H1 (cell line): ENCODE data around the gene CLCA1. TPM values are rescaled to one million over a fixed set of nuclear protein-coding genes. Genes with fewer than 3 reads are reported as not detected.

Experiments used
- CTCF ChIA-PET: fragments of 300-600 bp; sonication (Branson Sonifier 250); formaldehyde crosslinking; loops from one replicate; lab custom pipeline; 2021; ENCODE audit not compliant: partially characterized antibody; lab: Charles Lee
- POLR2A ChIA-PET: fragments of 300-600 bp; sonication (Branson Sonifier 250); formaldehyde crosslinking; loops from one replicate; lab custom pipeline; 2021; ENCODE audit warnings: inconsistent platforms; ENCODE audit not compliant: partially characterized antibody; lab: Charles Lee
- DNase-seq, 2 experiments: peaks; one replicate each; pipeline versions ENCODE4 v3.0.0 to v3.0.0-alpha.2; 2010 to 2022; ENCODE audit warnings: low spot score in 2 of 2, low read depth in 1 of 2, mixed read lengths in 1 of 2
- FAIRE-seq: peaks from 2 replicates; lab custom pipeline; 2011; peaks lifted over from hg19 to GRCh38; lab: Jason Lieb, UNC
- H2AFZ ChIP-seq: 2 replicates; pipeline ENCODE4 v1.8.1; 2012; ENCODE audit warnings: low read length, inconsistent platforms
- H2AK5ac ChIP-seq: 2 replicates; pipeline ENCODE4 v1.6.1; 2013; ENCODE audit warnings: low read depth, low read length
- H2BK120ac ChIP-seq: replicated peaks from 2 replicates; pipeline ENCODE3; 2013; ENCODE audit warnings: low read depth, low read length, inconsistent platforms
- H2BK12ac ChIP-seq: 2 replicates; pipeline ENCODE4 v1.6.1; 2013; ENCODE audit warnings: low read depth, low read length
- H2BK15ac ChIP-seq: 2 replicates; pipeline ENCODE4 v1.6.1; 2013; ENCODE audit warnings: low read length
- H2BK20ac ChIP-seq: 2 replicates; pipeline ENCODE4 v1.6.1; 2013; ENCODE audit warnings: low read length
- H2BK5ac ChIP-seq: 2 replicates; pipeline ENCODE4 v1.6.1; 2013; ENCODE audit warnings: low read depth, low read length
- H3K14ac ChIP-seq: 2 replicates; pipeline ENCODE4 v1.6.1; 2013; ENCODE audit warnings: inconsistent platforms; ENCODE audit not compliant: insufficient read length
- H3K18ac ChIP-seq: 2 replicates; pipeline ENCODE4 v1.6.1; 2013; ENCODE audit warnings: low read length; ENCODE audit errors: extremely low read depth
- H3K23ac ChIP-seq: 2 replicates; pipeline ENCODE4 v1.6.1; 2013; ENCODE audit warnings: inconsistent platforms; ENCODE audit not compliant: insufficient read length
- H3K23me2 ChIP-seq: 2 replicates; pipeline ENCODE4 v1.6.1; 2013; ENCODE audit warnings: low read depth, low read length
- H3K27ac ChIP-seq: 2 replicates; pipeline ENCODE4 v1.6.1; 2011; ENCODE audit warnings: low read depth, low read length, inconsistent platforms
- H3K27me3 ChIP-seq, 4 experiments: replicated peaks in 1 of 4; 1 replicate in 1 of 4; 2 replicates in 3 of 4; pipeline versions ENCODE4 v1.6.1 to v1.8.1; 2011 to 2013; ENCODE audit warnings: low read length in 3 of 4, mild to moderate bottlenecking in 3 of 4, inconsistent platforms in 2 of 4, mixed read lengths in 2 of 4, moderate library complexity in 1 of 4; ENCODE audit not compliant: control insufficient read depth in 3 of 4, insufficient read depth in 3 of 4; ENCODE audit errors: extremely low read depth in 1 of 4
- H3K36me3 ChIP-seq, 4 experiments: 2 replicates each; pipeline versions ENCODE4 v1.6.1 to v1.8.1; 2011 to 2013; ENCODE audit warnings: mild to moderate bottlenecking in 4 of 4, low read length in 3 of 4, moderate library complexity in 2 of 4, control low read depth in 1 of 4, inconsistent platforms in 1 of 4; ENCODE audit not compliant: insufficient read depth in 4 of 4, control insufficient read depth in 2 of 4
- H3K4ac ChIP-seq: replicated peaks from 2 replicates; pipeline ENCODE3; 2013; ENCODE audit warnings: low read length, low read depth, mixed read lengths, inconsistent platforms; ENCODE audit not compliant: insufficient read length
- H3K4me1 ChIP-seq, 4 experiments: replicated peaks in 1 of 4; 1 replicate in 1 of 4; 2 replicates in 3 of 4; pipeline versions ENCODE4 v1.6.1 to v1.8.1; 2011 to 2013; ENCODE audit warnings: low read length in 3 of 4, inconsistent platforms in 2 of 4, mixed read lengths in 1 of 4; ENCODE audit not compliant: insufficient read depth in 4 of 4, control insufficient read depth in 3 of 4
- H3K4me2 ChIP-seq, 2 experiments: 2 replicates each; pipeline versions ENCODE4 v1.6.1 to v1.8.1; 2011 to 2013; ENCODE audit warnings: low read depth in 2 of 2, low read length in 2 of 2, control low read depth in 1 of 2, inconsistent platforms in 1 of 2, mild to moderate bottlenecking in 1 of 2; ENCODE audit not compliant: insufficient read depth in 1 of 2
- H3K4me3 ChIP-seq, 4 experiments: fragments of 200-600, 300-600 bp in 1 of 4; sonication (generic), shearing (Covaris generic), sonication (Bioruptor Twin) in 1 of 4; 2 replicates each; pipeline versions ENCODE4 v1.5.1 to v1.8.1; 2011 to 2016; ENCODE audit warnings: low read length in 4 of 4, low read depth in 3 of 4, control low read depth in 2 of 4, inconsistent platforms in 2 of 4, mild to moderate bottlenecking in 2 of 4, mixed read lengths in 1 of 4, moderate library complexity in 1 of 4; ENCODE audit not compliant: insufficient read depth in 2 of 4; ENCODE audit errors: extremely low read depth in 1 of 4
- H3K56ac ChIP-seq: replicated peaks from 2 replicates; pipeline ENCODE3; 2013; ENCODE audit warnings: low read depth, mild to moderate bottlenecking, mixed read lengths, low read length, inconsistent platforms; ENCODE audit not compliant: insufficient read length
- H3K79me1 ChIP-seq: 2 replicates; pipeline ENCODE4 v1.6.1; 2013; ENCODE audit warnings: low read depth, low read length, control low read depth
- H3K79me2 ChIP-seq, 2 experiments: 2 replicates each; pipeline versions ENCODE4 v1.6.1 to v1.8.1; 2012 to 2013; ENCODE audit warnings: low read length in 2 of 2, mild to moderate bottlenecking in 2 of 2, inconsistent platforms in 1 of 2; ENCODE audit not compliant: insufficient read depth in 2 of 2, control insufficient read depth in 1 of 2
- H3K9ac ChIP-seq, 4 experiments: replicated peaks in 1 of 4; 1 replicate in 1 of 4; 2 replicates in 3 of 4; pipeline versions ENCODE4 v1.6.1 to v1.8.1; 2011 to 2013; ENCODE audit warnings: low read depth in 3 of 4, low read length in 3 of 4, control low read depth in 2 of 4, mild to moderate bottlenecking in 2 of 4, moderate library complexity in 2 of 4, inconsistent platforms in 1 of 4; ENCODE audit errors: extremely low read depth in 1 of 4
- H3K9me3 ChIP-seq, 2 experiments: 2 replicates each; pipeline versions ENCODE4 v1.6.1 to v1.8.1; 2012 to 2013; ENCODE audit warnings: mild to moderate bottlenecking in 2 of 2, moderate library complexity in 2 of 2, control low read depth in 1 of 2, inconsistent platforms in 1 of 2, low read depth in 1 of 2, low read length in 1 of 2, mixed read lengths in 1 of 2; ENCODE audit not compliant: insufficient read depth in 2 of 2
- H4K20me1 ChIP-seq, 2 experiments: replicated peaks in 1 of 2; 2 replicates each; pipeline versions ENCODE3 to v1.8.1; 2011 to 2013; ENCODE audit warnings: inconsistent platforms in 2 of 2, low read length in 2 of 2, mild to moderate bottlenecking in 1 of 2; ENCODE audit not compliant: insufficient read depth in 2 of 2, control insufficient read depth in 1 of 2
- H4K5ac ChIP-seq: 2 replicates; pipeline ENCODE4 v1.6.1; 2013; ENCODE audit warnings: low read length, low read depth, mixed read lengths, inconsistent platforms; ENCODE audit not compliant: insufficient read length
- H4K8ac ChIP-seq: 2 replicates; pipeline ENCODE4 v1.8.0; 2013; ENCODE audit warnings: mild to moderate bottlenecking, moderate library complexity, low read length, inconsistent platforms; ENCODE audit not compliant: insufficient read depth; ENCODE audit errors: extremely low read depth
- H4K91ac ChIP-seq: replicated peaks from 2 replicates; pipeline ENCODE3; 2013; ENCODE audit warnings: low read length, mixed read lengths, inconsistent platforms; ENCODE audit not compliant: insufficient read length
- CEBPB ChIP-seq: IDR thresholded peaks from 2 replicates; pipeline ENCODE4 v1.6.1; 2012; ENCODE audit warnings: low read depth, low read length
- EGR1 ChIP-seq: IDR thresholded peaks from 2 replicates; pipeline ENCODE4 v1.6.1; 2011; ENCODE audit warnings: low read depth, low read length, borderline replicate concordance
- FOSL1 ChIP-seq: IDR thresholded peaks from 2 replicates; pipeline ENCODE4 v1.6.1; 2011; ENCODE audit warnings: mild to moderate bottlenecking, low read depth, low read length, moderate library complexity; ENCODE audit not compliant: insufficient read depth
- KDM1A ChIP-seq: fragments of 200-600, 300-600 bp; sonication (generic); IDR thresholded peaks from 2 replicates; pipeline ENCODE4 v1.7.1; 2016; ENCODE audit warnings: mild to moderate bottlenecking, low read length, borderline replicate concordance
- KDM4A ChIP-seq: IDR thresholded peaks from one replicate; pipeline ENCODE4 v1.7.1; 2012; ENCODE audit warnings: low read depth, mild to moderate bottlenecking, moderate library complexity, low read length, inconsistent platforms; ENCODE audit not compliant: severe bottlenecking
- POLR2AphosphoS5 ChIP-seq: IDR thresholded peaks from 2 replicates; pipeline ENCODE4 v1.6.1; 2011; ENCODE audit warnings: low read depth, low read length
- RAD21 ChIP-seq, 2 experiments: IDR thresholded peaks in 1 of 2; conservative IDR thresholded peaks in 1 of 2; 2 replicates each; pipeline ENCODE4 v1.6.1; 2011; ENCODE audit warnings: low read depth in 2 of 2, low read length in 2 of 2, improper control_type of control experiment in 1 of 2, inconsistent platforms in 1 of 2, mild to moderate bottlenecking in 1 of 2, moderate library complexity in 1 of 2
- RBBP5 ChIP-seq: IDR thresholded peaks from 2 replicates; pipeline ENCODE4 v1.7.1; 2012; ENCODE audit warnings: low read depth, mild to moderate bottlenecking, inconsistent platforms, low read length, moderate library complexity, borderline replicate concordance
- RNF2 ChIP-seq: fragments of 200-900, 300-1000 bp; sonication (generic); IDR thresholded peaks from 2 replicates; pipeline ENCODE4 v1.7.1; 2016; ENCODE audit warnings: borderline replicate concordance, low read depth, mild to moderate bottlenecking, antibody characterized with exemption, low read length; ENCODE audit not compliant: poor library complexity, severe bottlenecking; ENCODE audit errors: missing control alignments
- ZNF274 ChIP-seq: IDR thresholded peaks from 2 replicates; pipeline ENCODE4 v1.7.0; 2012; ENCODE audit warnings: low read length, borderline replicate concordance; ENCODE audit errors: extremely low read depth
- WGBS, 2 experiments: shearing (Covaris generic) in 1 of 2; methylation state at CpG; one replicate each; pipeline versions ENCODE4 v1.1.6 to v1.1.7; 2013 to 2015; ENCODE audit warnings: low lambda C conversion rate in 2 of 2, mixed read lengths in 2 of 2, inconsistent platforms in 1 of 2, low coverage in 1 of 2, missing lambda C conversion rate in 1 of 2; ENCODE audit not compliant: insufficient replicate concordance in 2 of 2, insufficient coverage in 1 of 2, insufficient read length in 1 of 2; ENCODE audit errors: extremely low coverage in 1 of 2, missing lambda C conversion rate in 1 of 2; 5-methylcytosine and 5-hydroxymethylcytosine counted together
- polyA plus RNA-seq, 7 experiments: library from polyadenylated mRNA; depleted of rRNA in 3 of 7; stranded (reverse) in 5 of 7; unstranded in 2 of 7; fragments of >200 nt in 5 of 7; fragments of 200-250 nt in 2 of 7; gene quantifications; 1 replicate in 5 of 7; 2 replicates in 1 of 7; 4 replicates in 1 of 7; pipeline versions ENCODE4 v1.2.1 to v1.2.3, GENCODE V29; 2011 to 2013; ENCODE audit warnings: missing spikeins in 2 of 7, mixed read lengths in 2 of 7
- total RNA-seq: library from RNA; stranded (reverse); fragmentation: NEBNext Ultra II Directional; extraction: Animal tissue kit (Norgen Biotek cat#: 25700); gene quantifications from 2 replicates; pipeline ENCODE4 v1.2.1, GENCODE V29; 2021
- TF ChIP-seq, protein P1 (sequence below), 3 experiments: IDR thresholded peaks; 1 replicate in 2 of 3; 2 replicates in 1 of 3; pipeline versions ENCODE4 v1.5.1 to v1.6.1; 2011; ENCODE audit warnings: low read length in 3 of 3, mild to moderate bottlenecking in 3 of 3, inconsistent platforms in 2 of 3, low read depth in 1 of 3, moderate library complexity in 1 of 3; ENCODE audit not compliant: insufficient read depth in 1 of 3; ENCODE audit errors: control extremely low read depth in 1 of 3

Gene CLCA1
- total and polyA plus RNA-seq, 2 of the 8 experiments (the other 6 are each of a cell fraction or from before 2014, with no cell fraction given): not detected

DNA sequence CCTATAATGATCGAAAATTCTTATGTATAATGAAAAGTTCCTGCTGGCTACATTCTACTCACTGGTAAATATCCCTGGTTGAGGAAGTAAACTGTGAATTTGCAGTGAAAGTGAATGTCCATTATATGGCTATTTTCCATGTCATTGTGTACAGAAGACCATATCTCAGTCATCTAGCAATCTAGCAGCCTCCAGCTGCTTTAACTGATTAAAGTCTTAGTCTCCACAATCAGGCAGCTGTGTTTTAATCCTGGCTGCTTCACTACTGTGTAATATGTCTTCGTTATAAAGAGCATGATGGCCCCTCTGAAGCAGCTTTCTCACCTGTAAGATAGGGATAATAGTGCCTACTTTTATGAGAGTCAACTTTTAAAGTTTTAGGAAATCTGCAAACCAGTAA, 33.4 kb upstream of the CLCA1 start:
- Histone ChIP-seq H3K9ac (no peak overlapping the region), H3K4me3 (no peak overlapping the region), H2BK5ac (no peak overlapping the region), H3K4me1 (no peaks in the 10 kb centered on the region), H3K23ac (no peak overlapping the region), H3K27me3 (no peaks in the 10 kb centered on the region), H4K20me1 (no peaks in the 10 kb centered on the region), H3K9me3 (no peaks in the 10 kb centered on the region), H2AFZ (no peak overlapping the region), H3K56ac (no peak overlapping the region), H4K8ac (no peak overlapping the region), H3K36me3 (no peaks in the 10 kb centered on the region), H2BK15ac (no peak overlapping the region), H2BK12ac (no peak overlapping the region), H3K4me2 (no peak overlapping the region), H3K4ac (no peak overlapping the region), H4K91ac (no peak overlapping the region), H3K79me2 (no peaks in the 10 kb centered on the region), H3K14ac (no peak overlapping the region), H3K27ac (no peak overlapping the region), H2BK20ac (no peak overlapping the region), H3K23me2 (peaks cover 2% of the 10 kb centered on the region; the same call in 1 of the 2 replicates), H3K79me1 (no peaks in the 10 kb centered on the region), H4K5ac (no peak overlapping the region), H3K18ac (no peak overlapping the region), H2AK5ac (no peak overlapping the region), H2BK120ac (no peak overlapping the region)
- FAIRE-seq (no peak), DNase-seq (no peak)
- CTCF ChIA-PET: interaction anchor here (1.0 to 2.4 kb wide), 3 partner anchors 9 to 16 kb away, joined by 3 to 7 read pairs (median 7); no protein-coding TSS in a partner anchor
- POLR2A ChIA-PET: no interaction called here
- WGBS, 2 experiments: 96% methylated on average over 2 of the region's 2 CpGs; no CpG with 5 or more reads in 1 of the 2 experiments
- TF ChIP-seq RBBP5: no peak
- TF ChIP-seq KDM1A: no peak
- TF ChIP-seq KDM4A: no peak
- TF ChIP-seq RAD21 (IDR thresholded peaks at IDR 0.05 in 1 of 2, conservative IDR thresholded peaks at IDR 0.05 in 1 of 2; ENCODE audit: low read depth in 2 of 2, low read length in 2 of 2): no peak
- TF ChIP-seq EGR1: no peak
- no peak for TF ChIP-seq ZNF274
- TF ChIP-seq, protein P1, sequence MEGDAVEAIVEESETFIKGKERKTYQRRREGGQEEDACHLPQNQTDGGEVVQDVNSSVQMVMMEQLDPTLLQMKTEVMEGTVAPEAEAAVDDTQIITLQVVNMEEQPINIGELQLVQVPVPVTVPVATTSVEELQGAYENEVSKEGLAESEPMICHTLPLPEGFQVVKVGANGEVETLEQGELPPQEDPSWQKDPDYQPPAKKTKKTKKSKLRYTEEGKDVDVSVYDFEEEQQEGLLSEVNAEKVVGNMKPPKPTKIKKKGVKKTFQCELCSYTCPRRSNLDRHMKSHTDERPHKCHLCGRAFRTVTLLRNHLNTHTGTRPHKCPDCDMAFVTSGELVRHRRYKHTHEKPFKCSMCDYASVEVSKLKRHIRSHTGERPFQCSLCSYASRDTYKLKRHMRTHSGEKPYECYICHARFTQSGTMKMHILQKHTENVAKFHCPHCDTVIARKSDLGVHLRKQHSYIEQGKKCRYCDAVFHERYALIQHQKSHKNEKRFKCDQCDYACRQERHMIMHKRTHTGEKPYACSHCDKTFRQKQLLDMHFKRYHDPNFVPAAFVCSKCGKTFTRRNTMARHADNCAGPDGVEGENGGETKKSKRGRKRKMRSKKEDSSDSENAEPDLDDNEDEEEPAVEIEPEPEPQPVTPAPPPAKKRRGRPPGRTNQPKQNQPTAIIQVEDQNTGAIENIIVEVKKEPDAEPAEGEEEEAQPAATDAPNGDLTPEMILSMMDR (IDR thresholded peaks at IDR 0.05; ENCODE audit: control extremely low read depth in 1 of 3, insufficient read depth in 1 of 3, low read depth in 1 of 3, low read length in 3 of 3): no peak
- TF ChIP-seq CEBPB: no peak
- no peak for TF ChIP-seq FOSL1
- TF ChIP-seq POLR2AphosphoS5: no peak
- no peak for TF ChIP-seq RNF2
